Esophagus squamous epithelium (tissue), 5 donors: Measurements from ENCODE around the gene WDR82. TPM values are rescaled to one million over a fixed set of nuclear protein-coding genes. Genes with fewer than 3 reads are reported as not detected.
A peak's percentile ranks its signal among the peaks of the same experiment; 100 is the strongest.

ENCODE experiments used
- DNase-seq: peaks from one replicate; lab custom pipeline; 2025; lab: John Stamatoyannopoulos, UW
- H3K27ac ChIP-seq, 4 donors: fragments of 200-600 bp; sonication (generic); one replicate each; pipeline ENCODE4 v1.5.1; 2016 to 2019; ENCODE audit warnings: mild to moderate bottlenecking in 1 of 4
- H3K27me3 ChIP-seq, 4 donors: fragments of 200-600 bp; sonication (generic); 1 replicate in 3 of 4; 2 replicates in 1 of 4; pipeline versions ENCODE4 v1.5.1 to v1.6.0; 2017 to 2021; ENCODE audit warnings: antibody characterized with exemption in 1 of 4
- H3K36me3 ChIP-seq, 3 donors: fragments of 200-600 bp; sonication (generic); one replicate each; pipeline ENCODE4 v1.5.1; 2016 to 2019
- H3K4me1 ChIP-seq, 3 donors: fragments of 200-600 bp; sonication (generic); one replicate each; pipeline ENCODE4 v1.5.1; 2017 to 2019
- H3K4me3 ChIP-seq, 4 donors: fragments of 200-600 bp; sonication (generic); 1 replicate in 3 of 4; 2 replicates in 1 of 4; pipeline ENCODE4 v1.5.1; 2016 to 2019; ENCODE audit warnings: mild to moderate bottlenecking in 2 of 4, moderate library complexity in 1 of 4
- H3K9me3 ChIP-seq, 3 donors: fragments of 200-600 bp; sonication (generic); one replicate each; pipeline ENCODE4 v1.5.1; 2016 to 2019
- POLR2A ChIP-seq, 4 donors: fragments of 450-650 bp; IDR thresholded peaks; one replicate each; pipeline ENCODE4 v1.6.1; 2017; ENCODE audit warnings: antibody characterized with exemption in 4 of 4, mild to moderate bottlenecking in 4 of 4, moderate library complexity in 3 of 4
- WGBS, 2 donors: methylation state at CpG; one replicate each; pipeline ENCODE4 v1.1.5; 2018; 5-methylcytosine and 5-hydroxymethylcytosine counted together
- intact Hi-C: fragments of 100-400 bp; cut with DNase I; formaldehyde crosslinking; loops from one replicate; pipeline ENCODE4 v1.15.0; 2022
- total RNA-seq, 4 donors: library from RNA; depleted of rRNA; stranded (reverse); fragments of >200 nt; gene quantifications; one replicate each; pipeline ENCODE4 v1.1.0, GENCODE V29; 2016
- TF ChIP-seq, protein P1 (sequence below), 6 experiments: fragments of 450-650 bp in 4 of 6; fragments of 200-600 bp in 2 of 6; sonication (generic) in 2 of 6; IDR thresholded peaks; one replicate each; pipeline ENCODE4 v1.5.1; 2016 to 2019; ENCODE audit warnings: antibody characterized with exemption in 6 of 6, mild to moderate bottlenecking in 4 of 6, moderate library complexity in 4 of 6
- donor health status: DM: yes; HTN: yes; CAD: no.

Gene WDR82
- total RNA-seq, 4 donors from 2014 or later, result 42.7 to 58.7 (median 52.9) TPM

DNA sequence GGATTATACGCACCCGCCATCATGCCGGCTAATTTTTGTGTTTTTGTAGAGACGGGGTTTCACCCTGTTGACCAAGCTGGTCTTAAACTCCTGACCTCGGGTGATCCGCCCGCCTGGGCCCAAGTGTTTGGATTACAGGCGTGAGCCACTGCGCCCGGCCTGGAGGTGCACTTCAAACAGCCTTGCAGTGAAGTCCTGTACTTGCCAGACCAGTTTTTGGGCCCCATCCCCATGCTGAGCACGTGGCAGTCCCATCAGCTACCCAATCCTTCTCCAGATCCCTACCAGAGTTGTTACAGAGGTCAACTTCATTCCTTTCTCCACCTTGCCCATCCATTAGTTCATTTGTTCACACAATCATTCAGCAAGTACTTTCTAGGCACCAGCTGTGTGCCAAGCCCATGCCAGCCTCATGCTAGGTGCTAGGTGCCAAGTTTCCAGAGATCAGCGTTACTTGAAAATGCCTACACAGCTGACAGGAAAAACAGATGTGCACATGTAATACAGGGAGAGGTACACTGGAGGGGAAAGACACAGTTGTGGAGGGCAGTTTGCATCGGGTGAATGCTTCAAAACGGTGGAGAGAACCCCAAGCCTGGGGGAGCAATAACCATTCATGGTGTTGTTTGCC lies 39.9 kb upstream of the WDR82 start:
- Histone ChIP-seq H3K36me3 (no peaks in the 10 kb centered on the region), H3K4me3 (peak overlapping the region in 1 of 4 donors; percentile 34), H3K27me3 (no peaks in the 10 kb centered on the region), H3K27ac (no peak overlapping the region), H3K4me1 (peaks cover 19 to 34% (median 21%) of the 10 kb centered on the region in 3 donors), H3K9me3 (no peaks in the 10 kb centered on the region)
- 49 to 61% methylated on average over 14 of the region's 14 CpGs for WGBS, 2 donors
- no peak for TF ChIP-seq POLR2A (IDR thresholded peaks at IDR 0.05)
- TF ChIP-seq, protein P1, sequence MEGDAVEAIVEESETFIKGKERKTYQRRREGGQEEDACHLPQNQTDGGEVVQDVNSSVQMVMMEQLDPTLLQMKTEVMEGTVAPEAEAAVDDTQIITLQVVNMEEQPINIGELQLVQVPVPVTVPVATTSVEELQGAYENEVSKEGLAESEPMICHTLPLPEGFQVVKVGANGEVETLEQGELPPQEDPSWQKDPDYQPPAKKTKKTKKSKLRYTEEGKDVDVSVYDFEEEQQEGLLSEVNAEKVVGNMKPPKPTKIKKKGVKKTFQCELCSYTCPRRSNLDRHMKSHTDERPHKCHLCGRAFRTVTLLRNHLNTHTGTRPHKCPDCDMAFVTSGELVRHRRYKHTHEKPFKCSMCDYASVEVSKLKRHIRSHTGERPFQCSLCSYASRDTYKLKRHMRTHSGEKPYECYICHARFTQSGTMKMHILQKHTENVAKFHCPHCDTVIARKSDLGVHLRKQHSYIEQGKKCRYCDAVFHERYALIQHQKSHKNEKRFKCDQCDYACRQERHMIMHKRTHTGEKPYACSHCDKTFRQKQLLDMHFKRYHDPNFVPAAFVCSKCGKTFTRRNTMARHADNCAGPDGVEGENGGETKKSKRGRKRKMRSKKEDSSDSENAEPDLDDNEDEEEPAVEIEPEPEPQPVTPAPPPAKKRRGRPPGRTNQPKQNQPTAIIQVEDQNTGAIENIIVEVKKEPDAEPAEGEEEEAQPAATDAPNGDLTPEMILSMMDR (IDR thresholded peaks at IDR 0.05), result no peak
- intact Hi-C loops, result no loop called here
- DNase-seq, result no peak

DNA sequence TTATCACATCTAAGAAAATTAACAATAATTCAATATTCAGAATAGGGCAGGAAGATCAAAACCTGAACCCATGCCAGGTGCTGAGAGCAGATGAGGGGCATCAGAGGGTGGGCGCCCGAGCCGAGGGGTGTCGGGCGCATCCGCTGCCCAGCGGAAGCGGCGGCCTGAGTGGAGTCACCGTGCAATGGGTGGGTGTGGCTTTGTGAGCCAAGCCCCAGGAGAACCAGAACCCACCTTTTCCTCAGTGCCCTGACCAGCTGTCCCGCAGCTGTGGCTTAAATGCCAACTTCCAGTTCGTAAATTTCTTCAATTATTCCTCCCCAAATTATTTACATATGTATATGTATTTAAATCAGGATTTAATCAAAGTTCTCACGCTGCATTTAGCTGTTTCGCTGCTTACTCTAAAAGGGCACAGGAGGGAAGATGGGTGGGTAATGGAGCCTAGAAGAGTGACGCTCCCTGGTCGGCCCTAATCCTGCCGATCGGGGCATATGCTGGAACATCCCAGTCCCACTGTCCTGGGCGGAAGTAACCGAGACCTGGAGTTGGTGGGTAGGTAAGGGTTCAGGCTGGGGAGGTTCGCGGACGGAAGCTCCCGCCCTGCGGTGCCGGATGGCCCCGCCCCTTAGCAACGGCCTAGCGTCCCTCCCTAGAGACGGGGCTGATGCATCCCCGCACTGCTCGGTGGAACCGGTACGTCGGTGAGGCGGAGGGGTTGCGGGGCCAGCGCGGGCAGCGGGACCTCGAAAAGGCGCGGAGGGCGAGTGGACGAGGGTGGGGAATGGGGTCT lies 39.0 kb upstream of the WDR82 start:
- no peak for DNase-seq
- intact Hi-C loops, result no loop called here
- no peak for TF ChIP-seq POLR2A (IDR thresholded peaks at IDR 0.05)
- TF ChIP-seq, protein P1 (IDR thresholded peaks at IDR 0.05), result no peak
- H3K4me3 ChIP-seq, result peak overlapping the region in 3 of 4 donors; percentile 33 to 53 (median 34)
- no peaks in the 10 kb centered on the region for H3K9me3 ChIP-seq
- H3K27ac ChIP-seq, result peak overlapping the region in 1 of 4 donors; percentile 39
- H3K4me1 ChIP-seq, result peaks cover 21 to 40% (median 24%) of the 10 kb centered on the region in 3 donors
- 18 to 30% methylated on average over 16 to 25 of the region's 45 CpGs for WGBS, 2 donors
- H3K36me3 ChIP-seq, result no peaks in the 10 kb centered on the region
- H3K27me3 ChIP-seq, result no peaks in the 10 kb centered on the region

DNA sequence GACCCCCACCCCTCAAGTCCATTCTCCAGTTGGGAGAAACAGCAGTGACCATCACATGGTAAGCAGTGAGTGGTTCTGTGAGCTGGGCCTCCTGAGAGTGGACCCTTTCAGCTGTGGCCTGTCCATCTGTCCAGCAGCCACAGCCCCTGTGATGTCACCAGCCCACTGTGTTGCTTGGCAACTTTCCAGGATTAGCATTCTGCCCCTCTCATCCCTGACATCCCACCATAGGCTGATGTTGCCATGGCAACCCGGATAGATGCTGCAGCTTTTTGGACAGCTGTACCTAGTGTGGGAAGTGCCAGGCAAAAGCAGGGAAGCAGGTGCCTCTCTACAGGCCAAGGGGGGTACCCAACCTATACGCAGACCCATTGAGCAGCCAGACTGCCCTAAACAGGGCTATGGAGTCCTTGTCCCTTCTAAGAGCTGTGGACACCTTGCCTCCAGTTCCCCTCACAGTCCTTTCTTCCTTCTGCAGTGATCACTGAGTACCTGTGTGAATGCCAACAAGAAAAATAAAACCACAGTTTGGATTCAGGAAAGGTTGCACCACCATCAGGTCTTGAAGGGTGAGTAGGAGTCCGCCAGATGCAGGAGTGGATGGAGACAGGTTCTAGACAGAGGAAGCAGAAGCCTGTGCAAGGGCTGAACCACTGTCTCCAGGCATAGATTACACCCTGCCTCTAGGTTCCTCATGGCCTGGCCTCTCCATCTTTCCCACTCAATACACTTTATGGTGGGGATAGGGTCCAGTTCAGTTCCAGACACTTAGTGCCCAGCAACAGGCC lies 37.7 kb upstream of the WDR82 start, which contains the start of gene DNAH1:
Gene DNAH1 (plus strand): TSS at position 343 of the 788 bp plus-strand sequence. CDS start 6,124 bp downstream, outside the sequence.
- 100% methylated on average over 2 to 3 of the region's 3 CpGs for WGBS, 2 donors
- no peak for TF ChIP-seq POLR2A (IDR thresholded peaks at IDR 0.05)
- TF ChIP-seq, protein P1 (IDR thresholded peaks at IDR 0.05), result no peak

DNA sequence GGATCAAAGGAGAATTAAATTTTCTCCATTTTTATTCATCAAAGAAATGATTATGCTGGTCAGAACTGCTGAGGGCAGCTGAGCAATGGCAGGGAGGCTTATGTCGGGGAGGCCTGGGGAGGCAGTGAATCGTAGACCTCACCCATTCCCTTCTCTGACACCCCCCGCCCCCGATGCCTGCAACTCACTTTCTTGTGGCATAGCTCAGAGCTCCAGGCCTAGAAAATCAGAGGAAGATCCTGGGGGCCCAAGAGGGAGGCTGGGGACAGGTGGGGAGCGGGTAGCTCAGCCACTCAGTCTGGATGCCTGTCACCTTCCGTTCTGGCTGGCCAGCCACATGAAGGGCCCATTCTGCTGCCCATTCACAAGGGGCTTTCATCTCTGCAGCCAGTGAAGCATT lies 36.6 kb upstream of the WDR82 start:
- Histone ChIP-seq H3K4me3 (no peak overlapping the region), H3K27ac (no peak overlapping the region), H3K36me3 (peaks cover 0 to 5% (median 0%) of the 10 kb centered on the region in 3 donors), H3K9me3 (no peaks in the 10 kb centered on the region), H3K4me1 (peaks cover 21 to 40% (median 24%) of the 10 kb centered on the region in 3 donors), H3K27me3 (no peaks in the 10 kb centered on the region)
- TF ChIP-seq, protein P1 (IDR thresholded peaks at IDR 0.05), result no peak
- TF ChIP-seq POLR2A (IDR thresholded peaks at IDR 0.05), result no peak
- intact Hi-C loops, result no loop called here
- DNase-seq, result no peak
- 90 to 94% methylated on average over 2 to 6 of the region's 6 CpGs for WGBS, 2 donors

More for the DNA sequence above, 37.7 kb upstream of the WDR82 start, which contains the start of gene DNAH1:
- peak within 1 kb of the TSS in 3 of 4 donors; percentile 33 to 53 (median 34) for H3K4me3 ChIP-seq
- intact Hi-C loops, result no loop called here
- H3K4me1 ChIP-seq, result peaks cover 21 to 40% (median 24%) of the 10 kb centered on the region in 3 donors
- no peak for DNase-seq
- H3K9me3 ChIP-seq, result no peaks in the 10 kb centered on the region
- no peak within 1 kb of the TSS for H3K27ac ChIP-seq
- H3K27me3 ChIP-seq, result no peaks in the 10 kb centered on the region
- no peaks in the 10 kb centered on the region for H3K36me3 ChIP-seq
